ENCODE measurements around the gene HDAC1.

Gene HDAC1

DNA sequence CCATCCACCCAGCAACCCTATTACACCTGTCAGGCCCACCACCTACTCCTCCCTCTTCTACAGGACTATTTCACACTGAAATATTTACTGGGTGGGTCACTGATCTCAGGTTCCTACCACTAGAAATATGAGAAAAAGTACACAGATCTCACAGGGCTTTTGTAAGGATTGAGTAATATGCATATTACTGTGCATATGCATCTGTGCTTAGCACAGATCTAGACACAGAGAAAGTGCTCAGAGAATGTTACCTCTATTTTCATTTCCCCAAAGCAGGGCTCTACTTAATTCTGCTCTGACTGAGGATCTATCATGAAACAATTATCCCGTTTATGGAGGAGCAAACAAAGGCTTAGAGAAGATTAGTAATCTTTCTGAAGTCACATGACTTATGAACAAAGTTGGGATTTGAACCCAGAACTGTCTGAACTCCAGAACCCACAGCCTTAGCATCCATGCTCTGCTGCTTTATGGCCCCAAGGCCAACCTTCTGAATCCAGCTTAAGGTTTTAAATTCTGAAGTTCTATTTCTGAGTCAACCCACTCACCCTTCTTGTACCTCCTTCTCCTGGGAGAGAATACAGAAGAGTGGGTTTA is 82.2 kb downstream of the HDAC1 start:
- no peak for DNase-seq (ENCODE audit: low read depth)

DNA sequence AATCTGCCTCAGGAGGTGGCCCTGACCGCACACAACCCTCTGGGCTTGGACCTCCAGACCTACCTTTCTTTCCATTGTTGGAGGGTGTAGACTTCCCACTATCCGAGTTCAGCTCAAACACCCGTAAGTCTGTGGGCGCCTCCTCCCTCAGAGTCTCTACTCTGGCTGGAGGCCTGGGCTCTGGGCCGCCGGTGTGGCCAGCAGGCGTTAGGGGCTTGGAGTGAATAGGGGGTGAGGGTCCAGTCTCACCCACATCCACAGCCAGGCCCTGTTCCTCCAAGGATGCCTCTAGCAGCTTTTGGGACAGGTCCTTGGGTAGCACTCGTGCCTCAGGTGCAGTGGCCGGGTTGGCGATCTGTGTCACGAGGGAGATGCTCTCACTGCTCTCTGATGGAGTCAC is 84.3 kb downstream of the HDAC1 start:
- DNase-seq (ENCODE audit: low read depth) = no peak

DNA sequence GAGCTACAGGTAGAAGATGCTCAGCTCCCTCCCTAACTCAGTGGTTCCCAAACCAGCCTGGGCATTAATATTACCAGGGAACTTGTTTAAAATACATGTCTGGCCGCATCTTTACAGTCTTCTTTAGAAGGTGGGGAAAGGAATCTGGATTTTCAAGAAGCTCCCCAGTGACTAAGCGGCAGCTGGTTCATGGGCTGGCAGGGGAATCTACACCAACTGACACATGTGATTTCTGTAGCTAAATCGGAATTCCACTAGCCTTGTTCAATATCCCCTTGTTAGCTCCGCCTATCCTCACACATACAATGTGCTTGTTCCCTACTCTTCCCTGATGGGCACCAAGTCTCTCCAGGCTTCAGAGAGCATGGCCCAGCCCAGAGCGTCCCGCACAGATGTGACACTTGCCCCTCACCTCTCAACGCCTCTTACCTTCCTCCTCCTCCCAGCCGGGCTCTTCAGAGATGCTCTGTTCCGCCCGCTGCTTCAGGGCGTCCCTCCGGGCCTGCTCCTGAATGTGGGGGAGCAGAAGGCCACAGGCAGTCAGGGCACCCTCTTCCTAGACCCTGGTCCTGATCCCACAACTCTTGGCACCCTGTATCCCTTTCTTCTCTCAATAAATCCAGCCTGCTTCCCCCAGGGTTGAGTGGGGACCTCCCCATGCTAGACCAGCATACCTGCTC is 85.8 kb downstream of the HDAC1 start:
- no peak for DNase-seq (ENCODE audit: low read depth)

DNA sequence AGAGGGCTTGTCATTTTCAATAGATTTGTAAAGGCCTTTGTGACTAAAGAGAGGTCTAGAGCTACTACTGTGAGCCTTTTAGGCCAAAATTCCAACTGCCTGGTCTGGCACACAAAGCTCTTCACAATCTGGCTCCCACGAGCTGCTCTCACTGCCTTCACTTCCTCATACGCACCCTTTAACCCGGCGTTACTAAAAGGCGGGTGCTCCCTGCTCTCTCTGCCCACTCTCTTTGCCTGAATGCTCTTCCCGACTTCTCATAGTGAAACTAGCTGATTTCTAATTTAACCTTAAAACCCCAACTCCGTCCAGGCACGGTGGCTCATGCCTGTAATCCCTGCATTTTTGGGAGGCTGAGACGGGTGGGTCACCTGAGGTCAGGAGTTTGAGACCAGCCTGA is 88.2 kb downstream of the HDAC1 start:
- no peak for DNase-seq (ENCODE audit: low read depth)
